GM19351 (cell line): ENCODE measurements around the gene HEATR9.
"Not testable (repeated sequence)": the region's sequence is repeated elsewhere in the genome, so short reads cannot be mapped to it uniquely, and the experiment has no call there.

ENCODE experiments used
- ATAC-seq: cut with Tn5 transposase; IDR thresholded peaks from one replicate; pipeline ENCODE4 v1.9.1; 2021; ENCODE audit warnings: mild to moderate bottlenecking, moderate library complexity; ENCODE audit not compliant: unreplicated experiment

Gene HEATR9

GRCh38 chr17:35868737-35869136 is at the start of gene HEATR9:
HEATR9 (minus strand) TSS chr17:35868891; CDS start chr17:35868742, 149 bp downstream.
- no peak for ATAC-seq

GRCh38 chr17:35917519-35918213 is 49.0 kb upstream of the HEATR9 start:
- no peak for ATAC-seq

- ATAC-seq = no peak
Measured at GRCh38 chr17:35915153-35915964, 46.7 kb upstream of the HEATR9 start.

- ATAC-seq = no peak
Measured at GRCh38 chr17:35914354-35914753, 45.7 kb upstream of the HEATR9 start.

DNA sequence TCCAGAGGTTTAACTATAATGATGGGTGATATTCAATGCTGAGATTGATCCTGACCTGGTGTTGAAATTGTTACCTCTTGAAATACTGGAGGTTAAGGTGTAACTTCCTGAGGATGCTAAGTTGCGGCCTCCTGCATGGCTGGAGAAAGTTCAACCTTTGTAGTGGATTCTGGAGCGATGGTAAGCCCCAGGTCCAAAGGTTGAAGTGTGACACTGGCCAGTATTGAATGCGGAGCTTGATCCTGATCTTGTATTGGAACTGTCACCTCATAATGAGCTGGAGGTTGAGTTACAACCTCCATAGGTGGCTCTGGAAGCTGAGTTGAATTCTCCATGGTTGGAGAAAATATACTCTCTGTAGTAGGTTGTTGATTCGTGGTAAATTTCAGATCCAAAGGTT is 44.9 kb upstream of the HEATR9 start:
- no peak for ATAC-seq

DNA sequence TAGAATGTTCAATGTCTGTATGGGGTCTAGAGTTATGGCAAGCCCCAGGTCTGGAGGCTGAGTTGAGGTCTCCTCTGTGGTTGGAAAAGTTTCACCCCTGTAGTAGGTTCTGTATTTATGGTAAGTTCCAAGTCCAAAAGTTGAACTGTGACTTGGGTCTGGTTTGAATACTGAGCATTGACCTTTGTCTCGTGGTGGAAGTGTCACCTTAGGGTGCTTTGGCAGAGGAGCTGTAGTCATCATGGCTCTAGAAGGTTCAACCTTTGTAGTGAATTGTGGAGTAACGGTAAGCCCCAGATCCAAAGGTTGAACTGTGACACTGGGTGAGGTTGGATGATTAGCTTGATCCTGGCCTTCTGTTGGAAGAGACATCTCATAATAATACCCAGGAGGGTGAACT is 44.3 kb upstream of the HEATR9 start:
- ATAC-seq = no peak

DNA sequence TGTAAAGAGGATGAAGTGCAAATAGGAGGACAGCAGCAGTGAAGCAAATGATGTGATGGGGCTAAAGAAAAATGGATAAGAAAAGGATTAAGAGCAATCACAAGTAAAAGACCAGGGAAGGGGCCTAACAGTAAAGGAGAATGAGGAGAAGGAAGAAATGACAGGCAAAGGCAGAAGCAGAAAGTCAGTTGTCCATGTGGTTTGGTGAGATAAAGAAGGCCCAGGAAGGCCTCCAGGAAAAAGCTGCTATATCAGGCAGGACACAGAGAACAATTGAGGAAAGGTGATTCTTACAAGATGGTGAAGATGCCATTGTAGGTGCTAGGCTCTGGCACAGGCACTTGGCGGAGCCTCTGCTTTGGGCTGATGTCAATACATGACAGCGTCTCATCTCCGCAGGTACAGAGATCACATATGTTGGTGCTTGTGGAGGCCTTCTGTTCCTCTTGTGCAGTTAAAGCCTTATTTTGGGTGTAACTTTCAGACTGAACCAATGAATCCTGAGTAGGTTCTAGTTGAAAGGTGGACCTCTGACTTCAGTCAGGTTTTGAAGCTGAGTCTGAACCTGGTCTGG is 43.7 kb upstream of the HEATR9 start:
- no peak for ATAC-seq

DNA sequence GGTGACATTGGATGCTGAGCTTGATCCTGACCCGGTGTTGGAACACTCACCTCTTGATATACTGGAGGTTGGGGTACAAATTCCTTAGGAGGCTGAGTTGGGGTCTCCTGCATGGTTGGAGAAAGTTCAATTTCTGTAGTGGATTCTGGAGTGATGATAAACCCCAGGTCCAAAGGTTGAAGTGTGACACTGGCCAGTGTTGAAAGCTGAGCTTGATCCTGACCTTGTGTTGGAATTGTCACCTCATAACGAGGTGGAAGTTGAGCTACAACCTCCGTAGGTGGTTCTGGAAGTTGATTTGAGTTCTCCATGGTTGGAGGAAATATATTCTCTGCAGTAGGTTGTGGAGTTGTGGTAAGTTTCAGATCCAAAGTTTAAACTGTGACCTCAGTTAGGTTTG is 40.7 kb upstream of the HEATR9 start:
- no peak for ATAC-seq

GRCh38 chr17:35907691-35908090 is 39.0 kb upstream of the HEATR9 start:
- ATAC-seq = no peak

GRCh38 chr17:35906926-35907637 is 38.4 kb upstream of the HEATR9 start:
- no peak for ATAC-seq

GRCh38 chr17:35906191-35906925 is 37.7 kb upstream of the HEATR9 start:
- no peak for ATAC-seq

DNA sequence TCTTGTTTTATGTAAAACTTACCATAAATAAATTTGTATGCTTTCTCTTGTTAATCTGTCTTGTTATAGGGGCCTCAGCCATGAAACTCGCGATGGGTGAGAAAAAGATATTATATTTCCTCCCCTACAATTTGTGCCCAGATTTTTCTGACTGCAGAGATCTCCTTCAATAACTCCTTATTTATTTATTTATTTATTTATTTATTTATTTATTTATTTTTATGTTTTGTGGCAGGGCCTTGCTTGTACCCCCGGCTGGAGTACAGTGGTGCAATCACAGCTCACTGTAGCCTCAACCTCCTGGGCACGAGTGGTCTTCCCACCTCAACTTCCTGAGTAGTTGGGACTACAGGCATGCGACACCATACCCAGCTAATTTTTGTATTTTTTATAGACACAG is 34.8 kb upstream of the HEATR9 start:
- ATAC-seq = no peak

DNA sequence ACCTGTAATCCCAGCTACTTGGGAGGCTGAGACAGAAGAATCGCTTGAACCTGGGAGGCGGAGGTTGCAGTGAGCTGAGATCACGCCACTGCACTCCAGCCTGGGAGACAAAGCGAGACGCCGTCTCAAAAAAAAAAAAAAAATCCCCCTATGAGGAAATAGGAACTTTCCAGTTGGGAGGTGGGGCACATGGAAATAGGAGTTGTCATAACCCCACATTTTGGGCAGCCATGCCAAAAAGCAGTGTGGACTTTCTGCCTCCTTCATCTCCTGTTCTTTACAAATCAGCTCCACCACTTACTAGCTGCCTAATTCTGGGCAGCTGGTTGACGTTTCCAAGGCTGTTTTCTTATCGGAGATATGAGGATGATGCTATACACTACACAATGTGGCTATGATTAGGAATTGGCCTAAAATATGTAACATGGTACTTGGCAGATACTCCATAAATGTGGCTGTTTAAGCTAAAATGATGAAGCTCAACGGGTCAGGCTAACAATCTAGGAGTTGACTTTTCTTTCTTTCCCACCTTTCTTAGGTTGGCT is 33.0 kb upstream of the HEATR9 start:
- no peak for ATAC-seq

GRCh38 chr17:35900708-35901480 is 32.2 kb upstream of the HEATR9 start:
- ATAC-seq = no peak

DNA sequence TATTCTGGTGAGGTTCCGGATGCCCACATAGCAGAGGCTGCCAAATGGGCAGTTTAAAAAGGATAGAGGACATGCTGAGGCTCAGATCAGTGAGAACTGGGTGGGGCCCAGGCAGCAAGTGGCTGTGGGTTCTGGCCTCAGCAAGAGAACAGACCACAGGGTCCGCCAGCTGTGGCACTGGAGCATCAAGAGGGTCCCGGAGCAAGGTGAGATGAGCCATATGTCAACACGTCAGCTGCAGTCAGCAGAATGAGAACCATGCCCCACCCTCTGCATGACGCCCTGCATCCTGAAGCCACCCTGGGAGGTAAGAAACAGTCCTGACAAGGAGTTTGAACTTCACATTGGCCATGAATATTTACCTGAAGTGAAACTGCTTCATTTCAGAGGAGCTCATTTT is 31.6 kb upstream of the HEATR9 start:
- ATAC-seq = no peak

GRCh38 chr17:35898283-35899070 is 29.8 kb upstream of the HEATR9 start:
- ATAC-seq = no peak

DNA sequence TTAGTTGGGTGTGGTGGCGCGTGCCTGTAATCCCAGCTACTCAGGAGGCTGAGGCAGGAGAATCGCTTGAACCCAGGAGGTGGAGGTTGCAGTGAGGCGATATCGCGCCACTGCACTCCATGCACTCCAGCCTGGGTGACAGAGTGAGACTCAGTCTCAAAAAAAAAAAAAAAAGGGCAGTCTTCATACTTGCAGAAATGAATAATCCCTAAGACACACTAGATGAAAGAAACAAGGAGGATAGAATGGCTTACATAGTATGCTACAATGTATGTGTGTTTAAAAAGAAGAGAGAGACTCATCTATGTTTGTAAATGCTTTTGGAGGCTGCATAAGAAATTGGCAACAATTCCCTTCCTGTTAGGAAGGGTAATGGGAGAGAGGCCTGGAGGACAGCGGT is 29.1 kb upstream of the HEATR9 start:
- ATAC-seq = not testable (repeated sequence)

DNA sequence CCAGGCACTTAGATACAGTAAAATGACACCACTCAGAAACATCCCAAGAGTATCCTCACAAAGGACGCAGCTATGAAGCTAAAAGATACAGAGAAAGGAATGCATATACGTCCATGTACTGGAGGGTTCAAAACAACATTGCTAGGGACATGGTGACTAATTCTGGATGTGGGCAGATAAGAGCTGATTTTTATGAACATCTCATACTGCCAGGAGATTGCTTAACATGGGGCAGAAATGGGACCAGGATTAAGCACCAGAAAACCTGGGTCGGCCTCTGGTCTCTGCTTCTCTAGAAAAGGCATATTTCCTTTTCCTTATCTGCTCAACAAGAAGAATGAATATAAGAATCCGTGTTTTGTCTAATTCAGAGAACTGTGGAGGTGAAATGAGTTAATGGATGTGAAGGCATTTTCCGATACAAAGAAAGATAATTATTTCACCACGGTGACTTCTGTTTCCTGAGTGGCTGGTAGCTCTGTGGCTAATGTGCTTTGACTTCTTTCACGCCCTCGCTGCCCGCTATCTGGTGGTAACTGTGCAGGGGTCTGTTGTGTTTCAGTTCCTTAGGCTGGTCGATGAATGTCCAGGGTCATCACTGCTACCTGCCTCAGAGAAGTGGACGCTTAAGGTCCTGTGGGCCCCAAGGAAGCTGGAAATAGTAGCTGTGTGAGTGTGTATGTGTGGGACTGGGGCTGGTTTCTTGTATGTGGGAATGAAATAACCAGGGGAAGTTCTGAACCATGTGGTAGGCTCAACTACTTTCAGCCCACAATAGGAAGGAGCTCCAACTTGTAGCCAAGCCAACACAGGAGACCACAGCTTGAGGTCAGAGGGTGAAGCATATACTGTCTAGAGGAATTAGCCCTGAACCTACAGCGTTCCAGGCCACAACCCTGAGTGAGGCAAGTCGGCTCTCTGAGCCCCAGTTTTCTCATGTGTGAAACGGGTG is 27.2 kb upstream of the HEATR9 start:
- no peak for ATAC-seq
